CD4-positive, alpha-beta T cell treated with Interleukin-10 for 1 hour (primary cell): Measurements from ENCODE around the gene MFAP3.
"Not testable (repeated sequence)": the region's sequence is repeated elsewhere in the genome, so short reads cannot be mapped to it uniquely, and the experiment has no call there.

ENCODE experiments used
- DNase-seq: peaks from one replicate; pipeline ENCODE4 v3.0.0-alpha.2; 2020

The MFAP3 gene

GRCh38 chr5:154055201-154055600 is 16.4 kb downstream of the MFAP3 start:
- no peak for DNase-seq

GRCh38 chr5:154058055-154059038 is 19.6 kb downstream of the MFAP3 start:
- DNase-seq: no peak

- no peak for DNase-seq
These were observed 20.3 kb downstream of the MFAP3 start for GRCh38 chr5:154059039-154059430.

GRCh38 chr5:154059583-154059982 is 20.8 kb downstream of the MFAP3 start:
- no peak for DNase-seq

GRCh38 chr5:154060606-154061005 is 21.8 kb downstream of the MFAP3 start:
- no peak for DNase-seq

- DNase-seq: no peak
These were observed 24.6 kb downstream of the MFAP3 start for GRCh38 chr5:154063372-154063771.

GRCh38 chr5:154065971-154066370 is 27.2 kb downstream of the MFAP3 start:
- no peak for DNase-seq

- DNase-seq: not testable (repeated sequence)
These were observed 31.1 kb downstream of the MFAP3 start for GRCh38 chr5:154069854-154070253.

GRCh38 chr5:154071799-154072413 is 33.1 kb downstream of the MFAP3 start:
- DNase-seq: no peak

GRCh38 chr5:154072414-154073171 is 33.8 kb downstream of the MFAP3 start:
- DNase-seq: peak; percentile 85

- no peak for DNase-seq
These were observed 37.6 kb downstream of the MFAP3 start for GRCh38 chr5:154076240-154076922.

- DNase-seq: no peak
These were observed 38.9 kb downstream of the MFAP3 start for GRCh38 chr5:154077696-154078095.

- no peak for DNase-seq
These were observed 39.5 kb downstream of the MFAP3 start for GRCh38 chr5:154078272-154078671.

GRCh38 chr5:154081246-154081645 is 42.5 kb downstream of the MFAP3 start:
- no peak for DNase-seq

GRCh38 chr5:154084062-154084639 is 45.4 kb downstream of the MFAP3 start:
- DNase-seq: no peak

- DNase-seq: no peak
These were observed 47.4 kb downstream of the MFAP3 start for GRCh38 chr5:154086146-154086545.

- DNase-seq: no peak
These were observed 47.9 kb downstream of the MFAP3 start for GRCh38 chr5:154086641-154087040.

- no peak for DNase-seq
These were observed 48.5 kb downstream of the MFAP3 start for GRCh38 chr5:154087260-154087659.

- DNase-seq: no peak
These were observed 50.0 kb downstream of the MFAP3 start for GRCh38 chr5:154088801-154089200.

GRCh38 chr5:154090656-154091055 is 51.9 kb downstream of the MFAP3 start:
- DNase-seq: no peak

GRCh38 chr5:154092356-154093141 is 53.8 kb downstream of the MFAP3 start:
- no peak for DNase-seq

GRCh38 chr5:154093142-154093532 is 54.4 kb downstream of the MFAP3 start:
- DNase-seq: no peak
